BJ (cell line): ENCODE results near the gene SLC22A23. TPM values are rescaled to one million over a fixed set of nuclear protein-coding genes. Genes with fewer than 3 reads are reported as not detected.

Source experiments
- CTCF ChIA-PET: fragments of 350-600 bp; formaldehyde crosslinking; extraction: SDS; loops from one replicate; lab custom pipeline; 2021; ENCODE audit warnings: antibody characterized with exemption, inconsistent platforms; lab: Yijun Ruan, JAX
- POLR2A ChIA-PET: fragments of 300-600 bp; sonication (Branson Sonifier 250); formaldehyde crosslinking; extraction: SDS; loops from one replicate; lab custom pipeline; 2021; ENCODE audit warnings: antibody characterized with exemption; lab: Charles Lee
- DNase-seq: peaks from one replicate; pipeline ENCODE4 v3.0.0-alpha.2; 2011; ENCODE audit warnings: low read depth
- H3K27me3 ChIP-seq: 2 replicates; pipeline ENCODE4 v1.6.0; 2011; ENCODE audit warnings: low read length; ENCODE audit not compliant: control insufficient read depth, insufficient read depth
- H3K36me3 ChIP-seq: 2 replicates; pipeline ENCODE4 v1.5.1; 2011; ENCODE audit warnings: low read length; ENCODE audit not compliant: control insufficient read depth, insufficient read depth
- H3K4me3 ChIP-seq: 2 replicates; pipeline ENCODE4 v1.5.1; 2011; ENCODE audit warnings: low read depth, mild to moderate bottlenecking, control low read depth, low read length
- CTCF ChIP-seq: IDR thresholded peaks from 2 replicates; pipeline ENCODE4 v1.5.1; 2011; ENCODE audit warnings: low read depth, mild to moderate bottlenecking, control low read depth, inconsistent platforms, low read length, moderate library complexity; ENCODE audit not compliant: insufficient read depth
- polyA plus RNA-seq: library from polyadenylated mRNA; depleted of rRNA; stranded (reverse); fragments of >200 nt; gene quantifications from 2 replicates; pipeline ENCODE4 v1.2.3, GENCODE V29; 2011

Gene SLC22A23
- polyA plus RNA-seq, 1 experiment = 0.44 TPM

DNA sequence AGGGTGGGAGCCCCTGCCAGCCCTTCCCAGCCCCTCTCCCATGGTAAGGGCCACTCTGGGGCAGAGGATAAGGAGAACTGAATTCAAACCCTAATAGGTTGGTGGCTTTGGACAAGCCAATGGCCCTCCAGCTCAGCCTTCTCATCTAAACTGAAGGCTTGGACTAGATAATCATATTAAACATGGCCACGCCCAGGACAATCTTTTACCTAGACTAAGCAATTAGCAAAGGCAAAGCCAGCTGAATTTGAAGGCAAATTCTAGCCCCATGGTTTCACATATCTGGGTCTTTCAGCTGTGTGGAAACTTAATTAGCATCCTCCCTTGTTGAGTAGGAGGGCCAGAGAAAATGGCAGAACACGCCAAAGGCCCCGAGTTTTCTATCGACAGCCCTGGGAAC, 10.7 kb downstream of the SLC22A23 start:
- no peak for TF ChIP-seq CTCF
- CTCF ChIA-PET = interaction anchor here (2.0 kb wide), 1 partner anchor 8 kb away, joined by 4 read pairs; no protein-coding TSS in a partner anchor
- Histone ChIP-seq H3K27me3 (peaks cover 5% of the 10 kb centered on the region), H3K4me3 (no peak overlapping the region), H3K36me3 (no peaks in the 10 kb centered on the region)
- POLR2A ChIA-PET = no interaction called here
- no peak for DNase-seq

DNA sequence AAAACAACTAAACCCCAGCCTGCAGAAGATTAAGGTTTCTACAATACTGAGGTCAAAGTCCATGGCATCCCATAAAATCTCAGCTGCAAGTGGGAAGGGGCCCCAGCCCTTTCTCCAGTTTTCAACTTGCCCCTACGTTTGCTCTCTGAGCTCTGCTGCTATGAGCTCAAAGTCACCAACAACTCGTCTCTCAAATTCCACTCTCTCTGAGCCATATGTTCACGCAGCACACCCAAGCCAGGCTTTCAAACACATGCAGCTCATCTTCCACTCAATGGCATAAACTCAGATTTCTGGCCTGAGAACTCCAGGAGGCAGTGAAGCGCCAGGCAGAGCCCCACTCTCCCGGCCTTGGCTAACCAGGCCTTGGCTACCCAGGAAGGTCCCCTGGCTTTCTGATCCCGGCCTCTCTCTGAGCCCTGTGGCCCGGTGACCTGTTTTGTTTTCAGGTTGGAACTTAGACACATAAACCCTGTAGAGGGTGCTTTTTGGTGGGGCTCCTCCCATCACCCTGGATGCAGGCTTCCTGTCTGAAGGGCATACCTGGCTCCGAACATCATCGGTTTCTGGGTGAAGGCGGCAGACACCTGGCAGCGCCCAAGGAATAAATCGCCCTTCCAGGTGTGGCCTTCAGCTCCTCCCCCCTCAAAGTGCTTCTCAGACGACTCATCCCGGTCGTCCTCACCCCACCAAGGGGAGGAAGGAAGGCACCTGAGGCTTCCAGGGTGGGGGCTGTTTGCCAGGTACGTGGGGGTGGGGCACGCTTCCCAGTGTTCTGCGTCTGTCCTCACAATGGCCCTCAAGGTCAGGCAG, 12.4 kb downstream of the SLC22A23 start:
- Histone ChIP-seq H3K36me3 (no peaks in the 10 kb centered on the region), H3K27me3 (peaks cover 10% of the 10 kb centered on the region), H3K4me3 (no peak overlapping the region)
- ChIA-PET POLR2A (no interaction called here), CTCF (interaction anchor here (0.8 to 3.5 kb wide), 3 partner anchors 10 to 48 kb away, joined by 4 to 28 read pairs (median 5); partner anchors contain the start of gene SLC22A23)
- no peak for DNase-seq
- TF ChIP-seq CTCF = no peak

- Histone ChIP-seq H3K36me3 (no peaks in the 10 kb centered on the region), H3K27me3 (peaks cover 11% of the 10 kb centered on the region), H3K4me3 (no peak overlapping the region)
- DNase-seq = no peak
- ChIA-PET CTCF (interaction anchor here (0.7 to 3.5 kb wide), 5 partner anchors 11 to 163 kb away, joined by 3 to 28 read pairs (median 5); partner anchors contain the start of gene SLC22A23), POLR2A (no interaction called here)
- TF ChIP-seq CTCF = no peak
Measured at GRCh38 chr6:3443221-3443515, 13.7 kb downstream of the SLC22A23 start.

- CTCF ChIA-PET = interaction anchor here (0.6 to 3.5 kb wide), 6 partner anchors 11 to 338 kb away, joined by 3 to 28 read pairs (median 4); partner anchors contain the start of gene SLC22A23
- POLR2A ChIA-PET = no interaction called here
- Histone ChIP-seq H3K27me3 (peaks cover 11% of the 10 kb centered on the region), H3K36me3 (no peaks in the 10 kb centered on the region), H3K4me3 (no peak overlapping the region)
- DNase-seq = no peak
- no peak for TF ChIP-seq CTCF
Measured at GRCh38 chr6:3442431-3443220, 14.2 kb downstream of the SLC22A23 start.

DNA sequence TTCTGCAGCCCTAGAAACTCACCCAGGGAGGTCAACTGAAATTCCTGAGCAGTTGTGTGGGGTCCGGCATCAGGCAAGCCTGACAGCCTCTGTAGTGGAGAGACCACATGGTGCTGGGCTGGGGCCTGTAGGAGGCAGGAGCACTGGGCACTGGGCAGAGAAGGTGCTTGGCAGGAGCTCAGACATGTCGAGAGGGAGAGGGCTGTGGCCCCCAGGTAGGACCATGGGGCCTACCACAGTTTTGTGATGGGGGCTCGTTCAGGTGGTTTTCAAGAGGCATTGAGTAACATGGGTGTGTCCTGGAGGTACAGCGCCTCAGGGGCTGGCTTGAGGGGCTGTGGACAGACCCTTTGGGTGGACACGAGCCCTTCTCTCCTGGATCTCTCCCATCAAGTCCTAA, 15.9 kb downstream of the SLC22A23 start:
- ChIA-PET POLR2A (no interaction called here), CTCF (interaction anchor here (1.1 to 3.5 kb wide), 2 partner anchors 13 to 32 kb away, joined by 4 to 28 read pairs; partner anchors contain the start of gene SLC22A23)

More for the DNA sequence above, 15.9 kb downstream of the SLC22A23 start:
- Histone ChIP-seq H3K4me3 (no peak overlapping the region), H3K27me3 (peaks cover 9% of the 10 kb centered on the region), H3K36me3 (no peaks in the 10 kb centered on the region)
- no peak for DNase-seq
- no peak for TF ChIP-seq CTCF
